Body of pancreas (tissue), 4 donors: ENCODE results near the gene FRMPD4. TPM values are rescaled to one million over a fixed set of nuclear protein-coding genes. Genes with fewer than 3 reads are reported as not detected.
A peak's percentile ranks its signal among the peaks of the same experiment; 100 is the strongest.

Experiments
- ATAC-seq: fragments of 150-250 bp; one replicate; pipeline ENCODE4 v1.9.1; 2016
- DNase-seq, 4 donors: peaks; one replicate each; pipeline ENCODE4 v3.0.0-alpha.2; 2019
- H3K27ac ChIP-seq, 4 donors: fragments of 200-600 bp; sonication (generic); 1 replicate in 3 of 4; 2 replicates in 1 of 4; pipeline versions ENCODE4 v1.5.1 to v1.6.1; 2016 to 2019; ENCODE audit warnings: mild to moderate bottlenecking in 1 of 4, mixed read lengths in 1 of 4, moderate library complexity in 1 of 4
- H3K27me3 ChIP-seq, 2 donors: fragments of 200-600 bp; sonication (generic); one replicate each; pipeline ENCODE4 v1.6.0; 2016; ENCODE audit warnings: mild to moderate bottlenecking in 1 of 2
- H3K36me3 ChIP-seq, 2 donors: fragments of 200-600 bp; sonication (generic); replicated peaks in 1 of 2; 2 replicates each; pipeline ENCODE4 v1.5.1; 2016; ENCODE audit warnings: low read depth in 2 of 2; ENCODE audit not compliant: insufficient read depth in 1 of 2
- H3K4me1 ChIP-seq: fragments of 200-600 bp; sonication (generic); one replicate; pipeline ENCODE4 v1.6.0; 2016
- H3K4me3 ChIP-seq, 2 donors: fragments of 200-600 bp; sonication (generic); 1 replicate in 1 of 2; 2 replicates in 1 of 2; pipeline ENCODE4 v1.5.1; 2016 to 2019
- H3K9me3 ChIP-seq, 3 donors: fragments of 200-600 bp; sonication (generic); 1 replicate in 2 of 3; 2 replicates in 1 of 3; pipeline ENCODE4 v1.5.1; 2016
- POLR2A ChIP-seq, 3 donors: fragments of 450-650 bp; IDR thresholded peaks; one replicate each; pipeline ENCODE4 v1.6.1; 2016; ENCODE audit warnings: antibody characterized with exemption in 3 of 3, mild to moderate bottlenecking in 2 of 3
- WGBS, 2 donors: methylation state at CpG; one replicate each; pipeline ENCODE4 v1.1.5; 2017; 5-methylcytosine and 5-hydroxymethylcytosine counted together
- intact Hi-C: fragments of 100-400 bp; cut with DNase I; formaldehyde crosslinking; loops from one replicate; pipeline ENCODE4 v1.15.1; 2023
- total RNA-seq, 2 donors: library from RNA; depleted of rRNA; stranded (reverse); fragments of >200 nt; gene quantifications; one replicate each; pipeline ENCODE4 v1.1.0, GENCODE V29; 2016
- TF ChIP-seq, protein P1 (sequence below), 7 experiments: fragments of 450-650 bp in 4 of 7; fragments of 200-600 bp in 3 of 7; sonication (generic) in 3 of 7; IDR thresholded peaks; one replicate each; pipeline ENCODE4 v1.5.1; 2016 to 2019; ENCODE audit warnings: antibody characterized with exemption in 7 of 7

The FRMPD4 gene
- total RNA-seq, 2 donors from 2014 or later = 0.26 TPM; not detected in 1

DNA sequence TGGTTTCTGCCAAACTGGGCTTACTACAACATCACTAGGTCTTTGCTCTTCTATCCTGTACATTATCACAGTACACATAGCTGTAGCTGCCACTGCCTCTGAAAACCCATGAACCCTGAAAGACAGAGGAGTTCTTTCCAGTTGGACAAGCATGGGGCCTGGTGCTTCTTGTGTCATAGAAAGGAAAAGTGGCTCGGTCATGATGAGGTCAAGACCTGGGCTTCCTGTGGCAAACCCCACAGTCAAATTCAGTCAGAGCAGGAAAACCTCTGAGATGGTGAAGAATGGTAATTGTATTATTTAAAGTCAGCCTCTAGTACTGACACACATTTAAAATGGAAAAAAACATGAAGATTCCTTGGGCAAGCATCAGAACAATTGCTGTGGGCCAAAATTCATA, 519.6 kb downstream of the FRMPD4 start:
- H3K27ac ChIP-seq = no peak overlapping the region
- intact Hi-C loops = no loop called here
- H3K4me3 ChIP-seq = no peak overlapping the region
- DNase-seq (no peak), ATAC-seq (no peak)
- no peak for TF ChIP-seq POLR2A (IDR thresholded peaks at IDR 0.05)
- TF ChIP-seq, protein P1, sequence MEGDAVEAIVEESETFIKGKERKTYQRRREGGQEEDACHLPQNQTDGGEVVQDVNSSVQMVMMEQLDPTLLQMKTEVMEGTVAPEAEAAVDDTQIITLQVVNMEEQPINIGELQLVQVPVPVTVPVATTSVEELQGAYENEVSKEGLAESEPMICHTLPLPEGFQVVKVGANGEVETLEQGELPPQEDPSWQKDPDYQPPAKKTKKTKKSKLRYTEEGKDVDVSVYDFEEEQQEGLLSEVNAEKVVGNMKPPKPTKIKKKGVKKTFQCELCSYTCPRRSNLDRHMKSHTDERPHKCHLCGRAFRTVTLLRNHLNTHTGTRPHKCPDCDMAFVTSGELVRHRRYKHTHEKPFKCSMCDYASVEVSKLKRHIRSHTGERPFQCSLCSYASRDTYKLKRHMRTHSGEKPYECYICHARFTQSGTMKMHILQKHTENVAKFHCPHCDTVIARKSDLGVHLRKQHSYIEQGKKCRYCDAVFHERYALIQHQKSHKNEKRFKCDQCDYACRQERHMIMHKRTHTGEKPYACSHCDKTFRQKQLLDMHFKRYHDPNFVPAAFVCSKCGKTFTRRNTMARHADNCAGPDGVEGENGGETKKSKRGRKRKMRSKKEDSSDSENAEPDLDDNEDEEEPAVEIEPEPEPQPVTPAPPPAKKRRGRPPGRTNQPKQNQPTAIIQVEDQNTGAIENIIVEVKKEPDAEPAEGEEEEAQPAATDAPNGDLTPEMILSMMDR (IDR thresholded peaks at IDR 0.05) = no peak
- no peaks in the 10 kb centered on the region for H3K9me3 ChIP-seq
- H3K36me3 ChIP-seq = no peaks in the 10 kb centered on the region
- WGBS, 2 donors = 71 to 100% methylated on average over 1 of the region's 1 CpG
- H3K27me3 ChIP-seq = no peaks in the 10 kb centered on the region
- H3K4me1 ChIP-seq = no peaks in the 10 kb centered on the region

DNA sequence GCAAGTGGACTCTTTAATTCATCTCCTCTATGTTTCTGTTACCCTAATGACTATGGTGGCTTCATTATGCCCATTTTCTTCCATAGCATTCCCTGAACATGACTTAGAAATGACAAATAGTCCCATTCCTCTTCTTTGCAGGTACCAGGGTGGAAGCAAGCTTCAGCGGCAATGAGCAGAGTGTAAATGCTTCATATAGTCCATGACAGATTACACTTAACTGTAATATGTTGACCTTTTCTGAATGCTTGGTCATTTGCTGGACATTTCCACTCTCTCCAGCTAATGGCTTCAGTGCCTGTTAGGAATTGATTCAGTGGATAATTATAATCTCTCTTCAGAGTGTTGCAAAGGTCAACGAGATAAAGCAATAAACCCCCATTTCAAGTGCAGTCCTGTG, 523.2 kb downstream of the FRMPD4 start:
- no peak for TF ChIP-seq POLR2A (IDR thresholded peaks at IDR 0.05)
- TF ChIP-seq, protein P1 (IDR thresholded peaks at IDR 0.05) = no peak
- no peaks in the 10 kb centered on the region for H3K4me1 ChIP-seq
- DNase-seq = no peak
- no peak for ATAC-seq
- H3K27ac ChIP-seq = no peak overlapping the region
- H3K27me3 ChIP-seq = no peaks in the 10 kb centered on the region
- 61 to 82% methylated on average over 2 of the region's 2 CpGs for WGBS, 2 donors
- no peaks in the 10 kb centered on the region for H3K9me3 ChIP-seq
- no peaks in the 10 kb centered on the region for H3K36me3 ChIP-seq
- intact Hi-C loops = no loop called here
- H3K4me3 ChIP-seq = no peak overlapping the region

GRCh38 chrX:12672367-12673106, 534.3 kb downstream of the FRMPD4 start:
- DNase-seq = no peak
- H3K27ac ChIP-seq = no peak overlapping the region
- no peaks in the 10 kb centered on the region for H3K36me3 ChIP-seq
- no peak for ATAC-seq
- H3K9me3 ChIP-seq = no peaks in the 10 kb centered on the region
- no peaks in the 10 kb centered on the region for H3K27me3 ChIP-seq
- intact Hi-C loops = no loop called here
- H3K4me3 ChIP-seq = no peak overlapping the region
- H3K4me1 ChIP-seq = no peaks in the 10 kb centered on the region
- TF ChIP-seq, protein P1 (IDR thresholded peaks at IDR 0.05) = no peak
- TF ChIP-seq POLR2A (IDR thresholded peaks at IDR 0.05) = no peak
- WGBS, 2 donors = 68 to 71% methylated on average over 3 of the region's 3 CpGs

- intact Hi-C loops = no loop called here
- no peaks in the 10 kb centered on the region for H3K27me3 ChIP-seq
- 73 to 100% methylated on average over 1 to 2 of the region's 2 CpGs for WGBS, 2 donors
Observed at GRCh38 chrX:12673487-12673886, 535.2 kb downstream of the FRMPD4 start.

More at GRCh38 chrX:12673487-12673886, 535.2 kb downstream of the FRMPD4 start:
- Histone ChIP-seq H3K9me3 (no peaks in the 10 kb centered on the region), H3K4me1 (no peaks in the 10 kb centered on the region), H3K4me3 (no peak overlapping the region), H3K36me3 (no peaks in the 10 kb centered on the region), H3K27ac (no peak overlapping the region)
- ATAC-seq (no peak), DNase-seq (peak in 1 of 4 donors; percentile 10)
- TF ChIP-seq, protein P1 (IDR thresholded peaks at IDR 0.05) = no peak
- no peak for TF ChIP-seq POLR2A (IDR thresholded peaks at IDR 0.05)
